Pericardium fibroblast (primary cell): Measurements from ENCODE around the gene TRMT61A. TPM values are rescaled to one million over a fixed set of nuclear protein-coding genes. Genes with fewer than 3 reads are reported as not detected.

Source experiments
- total RNA-seq: library from RNA; depleted of rRNA; stranded (reverse); fragments of >200 nt; gene quantifications from 2 replicates; pipeline ENCODE4 v1.2.3, GENCODE V29; 2015

The TRMT61A gene
- 12.1 and 13.6 TPM in 2 replicates for total RNA-seq

GRCh38 chr14:103528587-103529382 is at the start of gene TRMT61A:
Gene TRMT61A (plus strand): TSS chr14:103529196. CDS start chr14:103529979, 783 bp downstream.

GRCh38 chr14:103522649-103523574 is 6.1 kb upstream of the TRMT61A start, which contains the start of gene CKB:
Gene CKB (minus strand): TSS chr14:103522830. CDS start chr14:103522493, 337 bp downstream.

GRCh38 chr14:103562429-103563225 is 33.6 kb downstream of the TRMT61A start, which contains the start of the genes BAG5 and COA8:
Gene BAG5 (minus strand): TSS chr14:103562657. CDS start chr14:103561164, 1,493 bp downstream.
Gene COA8 (plus strand): TSS chr14:103562960. CDS start chr14:103563002, 42 bp downstream.

Other genes with a start within 250 kb of the TRMT61A start
- gene EIF5, start 195.0 kb upstream of the TRMT61A start, total RNA-seq: 155 and 170 TPM in 2 replicates
- 47.8 and 56.7 TPM in 2 replicates for gene MARK3, start 143.8 kb upstream of the TRMT61A start, total RNA-seq
- 102 and 150 TPM in 2 replicates for gene CKB, start 6.4 kb upstream of the TRMT61A start, total RNA-seq
- 16.3 and 17.3 TPM in 2 replicates for gene BAG5, start 33.5 kb downstream of the TRMT61A start, total RNA-seq
- 40.5 and 58.4 TPM in 2 replicates for gene COA8, start 33.8 kb downstream of the TRMT61A start, total RNA-seq
- gene KLC1, start 100.0 kb downstream of the TRMT61A start, total RNA-seq: 129 and 180 TPM in 2 replicates
- 5.3 and 15.6 TPM in 2 replicates for gene XRCC3, start 186.3 kb downstream of the TRMT61A start, total RNA-seq
- gene ZFYVE21, start 186.6 kb downstream of the TRMT61A start, total RNA-seq: 74.3 and 83.9 TPM in 2 replicates